GM12874 (cell line): ENCODE data around the gene PHYKPL.

Experiments used
- TF ChIP-seq, protein P1 (sequence below): IDR thresholded peaks from 2 replicates; pipeline ENCODE4 v1.5.1; 2011; ENCODE audit warnings: low read depth, mild to moderate bottlenecking, control low read depth, low read length, moderate library complexity; ENCODE audit not compliant: insufficient read depth

Gene PHYKPL

DNA sequence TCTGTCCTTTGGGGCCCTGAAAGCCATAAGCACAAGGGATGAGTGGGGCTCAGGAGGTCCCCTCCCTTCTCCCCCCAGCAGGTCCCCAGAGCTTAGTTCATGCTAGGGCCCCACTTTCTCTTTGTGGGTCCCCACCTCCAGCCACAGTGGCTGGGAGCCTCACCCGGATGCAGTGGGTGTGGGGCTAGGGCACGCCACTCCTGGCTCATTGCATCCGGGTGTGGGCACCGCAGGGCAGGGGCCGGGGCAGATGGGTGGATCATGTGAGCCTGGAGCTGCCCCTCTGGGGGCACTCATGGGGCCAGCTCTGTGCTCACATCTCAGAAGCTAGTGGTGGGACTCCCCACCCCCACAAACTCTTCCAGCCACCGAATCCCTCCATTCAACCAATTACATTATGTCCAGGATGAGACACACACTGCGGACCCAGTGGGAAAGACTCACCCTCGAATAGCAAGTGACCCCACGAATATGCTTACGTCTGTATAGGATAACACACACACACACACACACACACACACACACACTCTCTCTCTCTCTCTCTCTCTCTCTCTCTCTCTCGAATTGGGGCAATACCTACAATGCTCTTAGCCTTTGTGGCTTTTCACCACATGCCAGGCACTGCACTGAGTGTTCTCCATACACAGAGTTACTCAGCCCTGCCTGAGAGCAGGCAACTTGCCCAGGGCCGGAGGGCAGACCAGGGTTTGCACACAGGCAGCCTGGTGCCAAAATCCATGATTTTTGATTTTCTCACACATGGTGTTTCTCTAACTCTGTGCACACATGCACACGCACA, 16.8 kb upstream of the PHYKPL start:
- TF ChIP-seq, protein P1, sequence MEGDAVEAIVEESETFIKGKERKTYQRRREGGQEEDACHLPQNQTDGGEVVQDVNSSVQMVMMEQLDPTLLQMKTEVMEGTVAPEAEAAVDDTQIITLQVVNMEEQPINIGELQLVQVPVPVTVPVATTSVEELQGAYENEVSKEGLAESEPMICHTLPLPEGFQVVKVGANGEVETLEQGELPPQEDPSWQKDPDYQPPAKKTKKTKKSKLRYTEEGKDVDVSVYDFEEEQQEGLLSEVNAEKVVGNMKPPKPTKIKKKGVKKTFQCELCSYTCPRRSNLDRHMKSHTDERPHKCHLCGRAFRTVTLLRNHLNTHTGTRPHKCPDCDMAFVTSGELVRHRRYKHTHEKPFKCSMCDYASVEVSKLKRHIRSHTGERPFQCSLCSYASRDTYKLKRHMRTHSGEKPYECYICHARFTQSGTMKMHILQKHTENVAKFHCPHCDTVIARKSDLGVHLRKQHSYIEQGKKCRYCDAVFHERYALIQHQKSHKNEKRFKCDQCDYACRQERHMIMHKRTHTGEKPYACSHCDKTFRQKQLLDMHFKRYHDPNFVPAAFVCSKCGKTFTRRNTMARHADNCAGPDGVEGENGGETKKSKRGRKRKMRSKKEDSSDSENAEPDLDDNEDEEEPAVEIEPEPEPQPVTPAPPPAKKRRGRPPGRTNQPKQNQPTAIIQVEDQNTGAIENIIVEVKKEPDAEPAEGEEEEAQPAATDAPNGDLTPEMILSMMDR: no peak

DNA sequence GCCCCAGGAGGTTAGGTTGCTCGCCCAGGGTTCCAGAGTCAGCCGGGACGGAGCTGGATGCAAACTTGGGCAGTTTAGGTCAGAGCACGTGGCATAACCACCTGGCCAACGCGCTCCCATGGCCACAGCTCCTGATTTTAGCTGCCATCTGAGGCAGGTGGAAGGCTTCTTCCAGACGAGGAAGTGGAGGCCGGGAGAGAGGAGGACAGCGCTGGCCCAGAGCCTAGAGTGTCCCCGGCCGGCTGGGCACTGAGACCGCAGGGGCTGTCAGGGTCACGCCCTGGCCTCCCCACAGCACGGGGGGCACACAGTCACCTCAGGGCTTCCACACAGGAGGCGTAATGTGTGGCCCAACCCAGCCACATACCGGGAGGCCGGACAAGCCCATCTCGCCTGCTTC, 16.1 kb upstream of the PHYKPL start:
- TF ChIP-seq, protein P1: no peak

DNA sequence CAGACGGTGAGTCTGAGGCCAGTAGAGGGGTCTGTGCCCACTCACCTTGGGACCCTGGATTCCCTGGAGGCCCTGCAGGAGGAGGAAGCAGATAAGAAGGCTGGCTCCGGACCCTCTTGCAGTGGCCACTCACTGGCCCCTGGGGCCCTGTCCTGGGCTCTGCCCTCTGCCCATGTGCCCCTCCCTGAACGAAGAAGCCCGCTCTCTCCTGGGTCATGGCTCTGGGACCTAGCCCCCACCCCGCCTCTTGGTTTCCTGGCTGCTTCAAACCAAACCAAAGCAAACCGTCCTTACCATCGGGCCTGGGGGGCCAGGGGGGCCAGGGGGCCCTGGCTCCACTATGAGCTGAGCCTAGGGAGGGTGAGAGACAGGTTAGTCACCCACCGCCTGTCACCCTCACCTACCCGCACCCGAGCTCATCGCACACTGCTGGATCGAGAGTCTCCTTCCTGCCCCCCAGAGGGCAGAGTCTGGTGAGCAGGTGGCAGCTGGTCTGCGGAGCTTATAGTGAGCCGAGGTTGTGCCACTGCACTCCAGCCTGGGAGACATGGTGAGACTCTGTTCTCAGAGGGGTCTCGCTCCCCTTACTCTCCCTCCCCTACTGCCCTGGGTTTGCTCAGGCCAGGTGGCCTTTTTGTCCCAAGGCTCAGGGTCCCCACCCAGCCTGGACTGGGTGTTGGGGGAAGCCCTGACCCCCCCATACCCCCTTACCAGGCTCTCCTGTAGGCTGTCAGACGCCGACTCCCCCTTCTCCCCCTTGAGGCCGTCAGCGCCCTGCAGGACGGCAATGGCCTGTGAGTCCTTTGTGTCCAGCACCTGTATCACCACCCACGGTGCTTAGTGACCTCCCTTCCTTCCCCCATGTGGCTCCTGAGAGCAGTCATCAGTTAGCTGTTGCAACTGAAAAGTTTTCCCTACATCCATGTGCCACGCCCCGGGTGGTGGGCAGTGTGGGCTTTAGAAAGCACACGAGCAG, 15.2 kb upstream of the PHYKPL start:
- TF ChIP-seq, protein P1: no peak

DNA sequence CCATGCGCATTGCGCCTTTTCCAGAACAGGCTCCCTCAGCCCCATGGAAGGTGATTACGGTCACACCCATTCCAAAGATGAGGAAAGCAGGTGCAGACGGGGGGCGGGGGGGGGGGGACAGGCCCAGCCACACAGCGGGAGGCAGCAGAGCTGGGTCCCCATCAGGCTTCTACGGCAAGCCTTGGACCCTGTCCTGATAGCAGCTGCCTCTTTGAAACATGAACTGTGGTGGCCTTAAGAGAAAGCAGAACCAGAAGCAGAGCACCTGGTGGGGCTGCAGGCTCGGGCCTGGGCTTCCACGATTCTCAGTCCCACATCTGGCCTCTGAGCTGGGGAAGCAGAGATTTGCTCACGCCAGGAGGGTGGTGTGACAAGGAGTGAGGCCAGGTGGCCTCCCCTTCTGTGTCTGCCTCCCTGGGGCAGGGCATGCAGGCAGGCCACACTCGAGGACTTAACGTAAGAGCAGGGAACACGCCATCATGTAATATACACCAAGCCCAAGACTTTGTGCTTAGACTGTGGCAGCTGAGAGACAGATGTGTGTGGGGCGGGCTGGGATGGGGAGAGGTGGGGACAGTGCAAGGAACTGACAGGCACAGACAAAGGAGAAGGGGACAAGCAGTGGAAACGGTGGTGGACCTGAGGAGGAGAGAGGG, 14.2 kb upstream of the PHYKPL start:
- TF ChIP-seq, protein P1: no peak

DNA sequence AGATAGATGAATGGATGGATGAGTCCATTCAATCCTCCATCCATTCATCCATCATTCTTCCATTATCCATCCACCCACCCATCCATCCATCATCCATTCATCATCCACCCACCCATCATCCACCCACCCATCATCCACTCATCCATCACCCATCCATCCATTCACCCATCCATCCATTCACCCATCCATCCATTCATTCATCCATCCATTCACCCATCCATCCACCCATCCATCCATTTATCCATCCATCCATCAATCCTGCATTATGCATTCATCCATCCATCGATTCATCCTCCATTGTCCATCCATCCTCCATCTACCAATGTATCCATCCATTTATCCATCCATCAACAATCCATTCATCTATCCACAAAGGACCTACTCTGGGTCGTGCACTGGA, 12.8 kb upstream of the PHYKPL start:
- TF ChIP-seq, protein P1: no peak

DNA sequence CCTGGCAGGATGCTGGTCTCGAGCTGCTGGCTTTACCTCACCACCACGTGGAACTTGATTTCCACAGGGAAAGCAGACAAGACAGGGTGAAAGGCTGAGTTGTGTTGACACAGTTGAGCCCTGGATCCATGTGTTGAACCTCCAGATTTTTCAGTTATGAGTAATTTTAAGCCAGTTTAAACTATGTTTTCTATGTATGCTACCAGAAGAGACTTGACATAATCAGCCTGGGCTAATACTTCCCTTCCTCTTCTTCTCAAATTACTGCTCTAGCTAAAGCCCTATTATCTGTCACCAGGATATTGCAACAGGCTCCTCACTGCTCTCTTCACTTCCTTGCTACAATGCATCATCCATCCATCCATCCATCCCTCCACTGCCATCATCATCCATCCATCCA, 12.0 kb upstream of the PHYKPL start:
- TF ChIP-seq, protein P1: no peak

DNA sequence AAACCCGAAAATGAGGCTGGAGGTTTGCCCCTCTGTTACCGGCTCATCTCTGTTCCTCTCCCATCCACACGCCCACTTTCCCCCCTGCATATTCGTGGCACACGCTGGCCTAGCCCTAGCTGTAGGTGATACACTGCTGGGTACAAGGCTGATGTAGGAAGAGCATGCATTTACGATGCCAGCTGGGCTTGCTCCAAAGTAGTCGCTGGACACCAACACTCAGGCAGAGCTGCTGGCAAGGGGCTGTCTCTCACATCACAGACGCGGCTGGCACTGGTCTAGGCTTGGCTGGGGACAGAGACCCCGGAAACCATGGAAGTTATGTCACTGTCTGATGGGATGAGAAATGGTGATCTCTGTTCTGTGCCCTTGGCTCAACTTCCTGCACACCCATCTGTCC, 9.8 kb upstream of the PHYKPL start:
- TF ChIP-seq, protein P1: no peak
